GM12878 (cell line): Measurements from ENCODE around the gene TMEM120B. TPM values are rescaled to one million over a fixed set of nuclear protein-coding genes. Genes with fewer than 3 reads are reported as not detected.

ENCODE experiments used
- ATAC-seq: fragments of 200-7000 bp; cut with Tn5 transposase; 3 replicates; pipeline ENCODE4 v1.9.1; 2020; ENCODE audit warnings: mild to moderate bottlenecking, moderate library complexity
- BruUV-seq: library from RNA; stranded (reverse); fragments of 400-500 nt; replicated peaks from 2 replicates; lab custom pipeline; 2021; lab: Mats Ljungman, UMichigan
- CTCF ChIA-PET: fragments of 300-600 bp; sonication (Branson Sonifier 250); formaldehyde crosslinking; extraction: SDS; loops from one replicate; lab custom pipeline; 2021; ENCODE audit warnings: inconsistent platforms; lab: Yijun Ruan, JAX
- POLR2A ChIA-PET: fragments of 350-600 bp; formaldehyde crosslinking; extraction: SDS; loops from one replicate; lab custom pipeline; 2021; ENCODE audit warnings: inconsistent platforms; lab: Charles Lee
- RAD21 ChIA-PET: fragments of 300-600 bp; sonication (Branson Sonifier 250); formaldehyde crosslinking; loops from one replicate; lab custom pipeline; 2023; ENCODE audit warnings: antibody characterized with exemption; ENCODE audit not compliant: unreplicated experiment; lab: Charles Lee
- SMC1A ChIA-PET: fragments of 300-600 bp; sonication (Branson Sonifier 250); formaldehyde crosslinking; loops from one replicate; lab custom pipeline; 2023; ENCODE audit not compliant: unreplicated experiment, uncharacterized antibody; lab: Charles Lee
- DNase-seq: peaks from one replicate; pipeline ENCODE4 v3.0.0-alpha.2; 2011; ENCODE audit warnings: low read depth, low spot score
- FAIRE-seq: peaks from 3 replicates; lab custom pipeline; 2011; peaks lifted over from hg19 to GRCh38; lab: Jason Lieb, UNC
- H2AFZ ChIP-seq: 2 replicates; pipeline ENCODE4 v1.6.0; 2011; ENCODE audit warnings: low read depth, low read length, control low read depth; ENCODE audit not compliant: control insufficient read depth
- H3K27ac ChIP-seq: 2 replicates; pipeline ENCODE4 v1.5.1; 2011; ENCODE audit warnings: control low read depth; ENCODE audit not compliant: control insufficient read depth, insufficient read depth
- H3K27me3 ChIP-seq, 2 experiments: replicated peaks in 1 of 2; 2 replicates each; pipeline versions ENCODE4 v1.6.0 to v1.6.1; 2011; ENCODE audit warnings: low read length in 1 of 2; ENCODE audit not compliant: control insufficient read depth in 2 of 2, insufficient read depth in 2 of 2
- H3K36me3 ChIP-seq, 2 experiments: 2 replicates each; pipeline ENCODE4 v1.5.1; 2011; ENCODE audit warnings: low read length in 1 of 2; ENCODE audit not compliant: control insufficient read depth in 2 of 2, insufficient read depth in 2 of 2
- H3K4me1 ChIP-seq: 2 replicates; pipeline ENCODE4 v1.6.1; 2011; ENCODE audit warnings: mild to moderate bottlenecking, low read length, moderate library complexity, mixed read lengths; ENCODE audit not compliant: control insufficient read depth, insufficient read depth
- H3K4me2 ChIP-seq: 2 replicates; pipeline ENCODE4 v1.6.0; 2011; ENCODE audit warnings: control low read depth; ENCODE audit not compliant: control insufficient read depth, insufficient read depth
- H3K4me3 ChIP-seq: fragments of 200-600 bp; sonication (generic); 2 replicates; pipeline ENCODE4 v1.5.1; 2016
- H3K79me2 ChIP-seq: 2 replicates; pipeline ENCODE4 v1.6.0; 2011; ENCODE audit warnings: low read length; ENCODE audit not compliant: control insufficient read depth, insufficient read depth
- H3K9ac ChIP-seq: 2 replicates; pipeline ENCODE4 v1.8.0; 2011; ENCODE audit warnings: low read length, control low read depth, mixed read lengths; ENCODE audit not compliant: control insufficient read depth, insufficient read depth
- H3K9me3 ChIP-seq: replicated peaks from 3 replicates; pipeline ENCODE4 v1.5.1; 2011; ENCODE audit warnings: mild to moderate bottlenecking, low read length; ENCODE audit not compliant: control insufficient read depth, insufficient read depth
- H4K20me1 ChIP-seq: 2 replicates; pipeline ENCODE4 v1.6.0; 2011; ENCODE audit not compliant: control insufficient read depth, insufficient read depth
- IKZF2 ChIP-seq, 2 experiments: fragments of 450-650 bp; IDR thresholded peaks; 2 replicates each; pipeline ENCODE4 v1.6.1; 2017; ENCODE audit warnings: mild to moderate bottlenecking in 2 of 2, moderate library complexity in 2 of 2
- MLLT1 ChIP-seq: fragments of 450-650 bp; IDR thresholded peaks from 2 replicates; pipeline ENCODE4 v1.6.1; 2016; ENCODE audit warnings: mild to moderate bottlenecking
- MTA3 ChIP-seq: IDR thresholded peaks from 2 replicates; pipeline ENCODE4 v1.6.1; 2012; ENCODE audit warnings: low read length, inconsistent platforms, borderline replicate concordance
- NKRF ChIP-seq: fragments of 450-650 bp; conservative IDR thresholded peaks from 2 replicates; pipeline ENCODE4 v1.6.1; 2017; ENCODE audit warnings: mild to moderate bottlenecking, moderate library complexity
- NRF1 ChIP-seq: conservative IDR thresholded peaks from 2 replicates; pipeline ENCODE4 v1.6.1; 2011; ENCODE audit warnings: mild to moderate bottlenecking, low read depth, low read length, improper control_type of control experiment
- POLR2AphosphoS5 ChIP-seq: IDR thresholded peaks from 2 replicates; pipeline ENCODE4 v1.6.1; 2011; ENCODE audit warnings: mild to moderate bottlenecking, low read length, inconsistent platforms
- SREBF1 ChIP-seq: IDR thresholded peaks from 2 replicates; pipeline ENCODE4 v1.6.1; 2012; ENCODE audit warnings: mild to moderate bottlenecking, low read length
- TCF7 ChIP-seq: IDR thresholded peaks from 2 replicates; pipeline ENCODE4 v1.6.1; 2014; ENCODE audit warnings: antibody characterized with exemption, borderline replicate concordance
- WGBS: methylation state at CpG from one replicate; pipeline ENCODE4 v1.1.6; 2016; ENCODE audit warnings: low lambda C conversion rate; ENCODE audit not compliant: insufficient replicate concordance, insufficient coverage; ENCODE audit errors: missing lambda C conversion rate; 5-methylcytosine and 5-hydroxymethylcytosine counted together
- in situ Hi-C: fragments of 300-500 bp; cut with MboI; formaldehyde crosslinking; loops from 9 replicates; pipeline ENCODE4 v1.14.3; 2018; ENCODE audit warnings: mixed read lengths
- intact Hi-C: fragments of 100-400 bp; cut with micrococcal nuclease; formaldehyde crosslinking; loops from one replicate; pipeline ENCODE4 v1.14.2; 2022; ENCODE audit not compliant: unreplicated experiment
- polyA plus RNA-seq, 11 experiments: library from polyadenylated mRNA; depleted of rRNA in 4 of 11; unstranded in 6 of 11; stranded (reverse) in 5 of 11; fragments of >200 nt; fragmentation: Nextera tagmentation in 4 of 11; fragmentation: Illumina TruSeq in 1 of 11; extraction: Ambion mirVana in 4 of 11; extraction: Trizol in 1 of 11; gene quantifications; 1 replicate in 1 of 11; 2 replicates in 10 of 11; pipeline versions ENCODE4 v1.2.1 to v1.2.3, GENCODE V29; 2011 to 2016; ENCODE audit warnings: inconsistent platforms in 2 of 11, missing spikeins in 2 of 11, low read depth in 1 of 11
- total RNA-seq, 4 experiments: library from RNA; depleted of rRNA in 3 of 4; stranded (reverse); fragments of >200 nt in 3 of 4; fragmentation: Illumina TruSeq in 1 of 4; extraction: Trizol in 1 of 4; gene quantifications; 2 replicates each; pipeline versions ENCODE4 v1.2.1 to v1.2.3, GENCODE V29; 2013 to 2021

The TMEM120B gene
- total and polyA plus RNA-seq, 10 of the 15 experiments (the other 5 are each of a cell fraction or from before 2014, with no cell fraction given): 4.0 to 26.2 (median 9.2) TPM

- ChIA-PET SMC1A (interaction anchor here (0.7 to 12.2 kb wide), 3 partner anchors 14 to 184 kb away, joined by 4 to 226 read pairs (median 5); partner anchors contain the start of gene RHOF), RAD21 (interaction anchor here (1.5 to 13.1 kb wide), 2 partner anchors 13 to 459 kb away, joined by 5 to 395 read pairs; partner anchors contain the start of gene RHOF), CTCF (interaction anchor here (0.6 to 13.6 kb wide), 3 partner anchors 11 to 220 kb away, joined by 3 to 565 read pairs (median 3); partner anchors contain the start of gene RHOF), POLR2A (interaction anchor here (0.6 to 10.1 kb wide), 5 partner anchors 10 to 966 kb away, joined by 3 to 155 read pairs (median 6); partner anchors contain the start of gene RHOF)
- ATAC-seq (no peak), DNase-seq (no peak), FAIRE-seq (no peak)
- H3K27ac ChIP-seq: no peak overlapping the region
- BruUV-seq: no TSS peak
- in situ Hi-C loops (no loop called here), intact Hi-C loops (no loop called here)
- H3K4me1 ChIP-seq: peaks cover 23% of the 10 kb centered on the region
- no peaks in the 10 kb centered on the region for H3K27me3 ChIP-seq
- no peak overlapping the region for H3K9ac ChIP-seq
- H3K9me3 ChIP-seq: no peaks in the 10 kb centered on the region
- peak overlapping the region; percentile 100 for H3K4me2 ChIP-seq
- H4K20me1 ChIP-seq: peaks cover 5% of the 10 kb centered on the region; the same call in 1 of the 2 replicates
- TF ChIP-seq MTA3: no peak
- no peak for TF ChIP-seq NKRF
- TF ChIP-seq TCF7: no peak
- no peak for TF ChIP-seq NRF1
- no peak for TF ChIP-seq SREBF1
- no peak for TF ChIP-seq IKZF2 (IDR thresholded peaks at IDR 0.05)
- TF ChIP-seq MLLT1: no peak
- TF ChIP-seq POLR2AphosphoS5: no peak
- peaks cover 6 to 16% of the 10 kb centered on the region in 2 experiments; a peak in 3 of 4 replicates for H3K36me3 ChIP-seq
- no peak overlapping the region for H3K4me3 ChIP-seq
- H3K79me2 ChIP-seq: peaks cover 53% of the 10 kb centered on the region
- 53% methylated on average over 14 of the region's 14 CpGs for WGBS
- no peak overlapping the region for H2AFZ ChIP-seq
Observed at GRCh38 chr12:121807642-121808347, 95.2 kb downstream of the TMEM120B start.
